HepG2 (cell line): ENCODE results near the gene ACSBG1. TPM values are rescaled to one million over a fixed set of nuclear protein-coding genes. Genes with fewer than 3 reads are reported as not detected.

Experiments used
- ARID4A ChIP-seq: sonication (generic); formaldehyde crosslinking; IDR thresholded peaks from 2 replicates; pipeline ENCODE4 v1.5.0; 2020; ENCODE audit warnings: mild to moderate bottlenecking, missing genetic modification reagents, borderline replicate concordance
- ATF2 ChIP-seq: sonication (generic); formaldehyde crosslinking; IDR thresholded peaks from 2 replicates; pipeline ENCODE4 v1.4.0; 2020; ENCODE audit warnings: missing genetic modification reagents
- CBX2 ChIP-seq, 2 experiments: fragments of 200-600 bp in 1 of 2; sonication (generic); formaldehyde crosslinking in 1 of 2; IDR thresholded peaks; 2 replicates each; pipeline versions ENCODE4 v1.7.0 to v1.8.1; 2018 to 2022; ENCODE audit warnings: low read depth in 2 of 2, low read length in 1 of 2, mild to moderate bottlenecking in 1 of 2, missing genetic modification reagents in 1 of 2
- E2F1 ChIP-seq: sonication (generic); formaldehyde crosslinking; IDR thresholded peaks from 2 replicates; pipeline ENCODE4 v1.5.0; 2020; ENCODE audit warnings: missing genetic modification reagents
- GABPA ChIP-seq, 2 experiments: IDR thresholded peaks; 2 replicates each; pipeline ENCODE4 v1.6.1; 2011 to 2016; ENCODE audit warnings: low read depth in 2 of 2, low read length in 1 of 2, missing biosample characterization in 1 of 2, missing genetic modification characterization in 1 of 2
- PPARG ChIP-seq: conservative IDR thresholded peaks from 2 replicates; pipeline ENCODE4 v1.6.1; 2016; ENCODE audit warnings: missing biosample characterization, missing genetic modification reagents
- REST ChIP-seq, 2 experiments: IDR thresholded peaks; 2 replicates each; pipeline ENCODE4 v1.6.1; 2011 to 2012; ENCODE audit warnings: low read length in 2 of 2, borderline replicate concordance in 1 of 2, low read depth in 1 of 2, mild to moderate bottlenecking in 1 of 2, moderate library complexity in 1 of 2
- RXRA ChIP-seq: sonication (generic); formaldehyde crosslinking; IDR thresholded peaks from 2 replicates; pipeline ENCODE4 v1.5.1; 2020; ENCODE audit warnings: missing genetic modification reagents
- SNAPC5 ChIP-seq: sonication (generic); formaldehyde crosslinking; IDR thresholded peaks from 2 replicates; pipeline ENCODE4 v1.8.1; 2023; ENCODE audit warnings: mild to moderate bottlenecking, missing genetic modification reagents, borderline replicate concordance
- SRY ChIP-seq: sonication (generic); formaldehyde crosslinking; IDR thresholded peaks from 2 replicates; pipeline ENCODE4 v1.8.0; 2022; ENCODE audit warnings: mild to moderate bottlenecking, missing genetic modification reagents
- TARDBP ChIP-seq: sonication (generic); formaldehyde crosslinking; IDR thresholded peaks from 2 replicates; pipeline ENCODE4 v1.8.0; 2022; ENCODE audit warnings: mild to moderate bottlenecking, missing genetic modification reagents
- ZNF331 ChIP-seq: sonication (generic); formaldehyde crosslinking; IDR thresholded peaks from 2 replicates; pipeline ENCODE4 v1.4.0; 2020; ENCODE audit warnings: missing genetic modification reagents
- ZNF468 ChIP-seq: sonication (generic); formaldehyde crosslinking; IDR thresholded peaks from 2 replicates; pipeline ENCODE4 v1.8.0; 2022; ENCODE audit warnings: mild to moderate bottlenecking, moderate library complexity, missing genetic modification reagents
- ZNF691 ChIP-seq: sonication (generic); formaldehyde crosslinking; IDR thresholded peaks from 2 replicates; pipeline ENCODE4 v1.4.0; 2020; ENCODE audit warnings: missing genetic modification reagents, low read depth, mild to moderate bottlenecking, borderline replicate concordance
- polyA plus RNA-seq, 8 experiments: library from polyadenylated mRNA; depleted of rRNA in 3 of 8; stranded (reverse) in 7 of 8; unstranded in 1 of 8; fragments of >200 nt; fragmentation: Illumina TruSeq in 4 of 8; extraction: Trizol in 4 of 8; gene quantifications; 2 replicates each; pipeline versions ENCODE4 v1.2.1 to v1.2.3, GENCODE V29; 2011 to 2016; ENCODE audit warnings: low read depth in 4 of 8, missing spikeins in 1 of 8, mixed read lengths in 1 of 8; ENCODE audit not compliant: insufficient read depth in 1 of 8
- total RNA-seq, 5 experiments: library from RNA; depleted of rRNA; stranded (reverse); fragments of >200 nt; fragmentation: Illumina TruSeq; extraction: Trizol; gene quantifications; 2 replicates each; pipeline ENCODE4 v1.2.3, GENCODE V29; 2016; ENCODE audit warnings: low read depth in 1 of 5

ACSBG1 gene
- total and polyA plus RNA-seq, 2 of the 13 experiments (the other 11 are each of a cell fraction or from before 2014, with no cell fraction given), result 0.35 to 0.81 TPM

- TF ChIP-seq REST (IDR thresholded peaks at IDR 0.05; ENCODE audit: borderline replicate concordance in 1 of 2, low read depth in 1 of 2, low read length in 2 of 2), result no peak
- peak; percentile 63; the same call in 1 of the 2 replicates for TF ChIP-seq SNAPC5 (CRISPR knock-in tag)
- 0 out of 2 replicates have a peak, but pooled peaks have one; percentile 28 for TF ChIP-seq PPARG (CRISPR knock-in tag)
- 0 out of 2 replicates have a peak, but pooled peaks have one; percentile 65 for TF ChIP-seq ZNF468 (CRISPR knock-in tag)
- peak; percentile 53; the same call in 1 of the 2 replicates for TF ChIP-seq TARDBP (CRISPR knock-in tag)
- peak; percentile 63 for TF ChIP-seq E2F1 (CRISPR knock-in tag)
- TF ChIP-seq ARID4A (CRISPR knock-in tag), result peak; percentile 71; the same call in 1 of the 2 replicates
- no peak for TF ChIP-seq CBX2 (IDR thresholded peaks at IDR 0.05; ENCODE audit: low read depth, low read length)
- no peak for TF ChIP-seq CBX2 (CRISPR knock-in tag; IDR thresholded peaks at IDR 0.05; ENCODE audit: low read depth)
- TF ChIP-seq RXRA, result peak; percentile 32; the same call in 1 of the 2 replicates
- no peak; the same call in 1 of the 2 replicates for TF ChIP-seq ZNF691
- peak; percentile 74; the same call in 1 of the 2 replicates for TF ChIP-seq SRY
- TF ChIP-seq ATF2, result no peak
- 0 out of 2 replicates have a peak, but pooled peaks have one; percentile 39 for TF ChIP-seq ZNF331
- TF ChIP-seq GABPA (IDR thresholded peaks at IDR 0.05; ENCODE audit: low read depth, low read length), result peak; percentile 68
- peak; percentile 78 for TF ChIP-seq GABPA (CRISPR knock-in tag; IDR thresholded peaks at IDR 0.05; ENCODE audit: low read depth)
These were observed 102.9 kb downstream of the ACSBG1 start, which contains the start of gene CIB2 (continued) for GRCh38 chr15:78131295-78132061.
